HG03575 (cell line): Measurements from ENCODE around the gene ERN2.

Source experiments
- ATAC-seq: cut with Tn5 transposase; IDR thresholded peaks from one replicate; pipeline ENCODE4 v1.9.1; 2021; ENCODE audit not compliant: unreplicated experiment, insufficient number of reproducible peaks, low FRiP score; ENCODE audit errors: extremely low read depth

Gene ERN2

DNA sequence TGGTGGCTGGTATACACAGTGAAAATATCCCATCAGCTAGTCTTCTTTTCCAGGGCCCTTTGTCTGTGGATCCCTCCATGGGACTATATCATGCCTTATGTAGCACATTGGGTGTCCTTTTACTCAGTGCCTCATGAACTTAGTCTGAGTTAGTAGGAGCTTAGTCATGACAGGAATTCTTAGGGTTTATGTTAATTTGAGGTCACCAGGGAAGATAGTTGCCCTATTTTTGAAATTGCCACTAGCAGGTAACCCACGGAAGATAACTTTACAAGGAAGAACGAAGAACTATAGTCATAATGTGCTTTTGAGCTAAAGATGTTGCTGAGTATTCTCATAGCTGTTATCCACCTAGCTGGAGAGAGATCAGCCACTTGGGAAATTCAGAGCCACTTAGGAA lies 49.1 kb downstream of the ERN2 start:
- ATAC-seq: no peak

DNA sequence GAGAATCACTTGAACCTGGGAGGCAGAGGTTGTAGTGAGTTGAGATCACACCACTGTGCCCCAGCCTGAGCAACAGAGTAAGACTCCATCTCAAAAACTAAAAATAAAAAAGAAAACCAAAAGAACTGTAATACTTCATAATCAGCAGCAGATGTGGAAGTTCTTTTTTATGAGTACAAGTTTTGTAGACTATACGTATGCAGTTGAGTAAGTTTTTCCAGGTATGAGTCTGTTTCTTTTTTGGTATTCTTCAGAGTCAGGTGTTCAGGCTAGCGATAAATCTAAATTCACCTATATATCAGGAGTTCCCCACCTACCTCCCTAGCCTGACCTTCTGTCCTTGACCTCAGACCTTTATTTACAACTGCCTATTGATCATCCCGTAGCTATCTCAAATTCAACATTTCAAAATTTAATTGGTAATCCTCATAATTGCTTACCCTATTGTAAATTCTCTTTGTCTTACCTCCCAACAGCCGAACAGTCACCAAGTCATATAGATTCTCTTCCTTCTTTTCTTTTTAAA lies 61.0 kb downstream of the ERN2 start:
- no peak for ATAC-seq

DNA sequence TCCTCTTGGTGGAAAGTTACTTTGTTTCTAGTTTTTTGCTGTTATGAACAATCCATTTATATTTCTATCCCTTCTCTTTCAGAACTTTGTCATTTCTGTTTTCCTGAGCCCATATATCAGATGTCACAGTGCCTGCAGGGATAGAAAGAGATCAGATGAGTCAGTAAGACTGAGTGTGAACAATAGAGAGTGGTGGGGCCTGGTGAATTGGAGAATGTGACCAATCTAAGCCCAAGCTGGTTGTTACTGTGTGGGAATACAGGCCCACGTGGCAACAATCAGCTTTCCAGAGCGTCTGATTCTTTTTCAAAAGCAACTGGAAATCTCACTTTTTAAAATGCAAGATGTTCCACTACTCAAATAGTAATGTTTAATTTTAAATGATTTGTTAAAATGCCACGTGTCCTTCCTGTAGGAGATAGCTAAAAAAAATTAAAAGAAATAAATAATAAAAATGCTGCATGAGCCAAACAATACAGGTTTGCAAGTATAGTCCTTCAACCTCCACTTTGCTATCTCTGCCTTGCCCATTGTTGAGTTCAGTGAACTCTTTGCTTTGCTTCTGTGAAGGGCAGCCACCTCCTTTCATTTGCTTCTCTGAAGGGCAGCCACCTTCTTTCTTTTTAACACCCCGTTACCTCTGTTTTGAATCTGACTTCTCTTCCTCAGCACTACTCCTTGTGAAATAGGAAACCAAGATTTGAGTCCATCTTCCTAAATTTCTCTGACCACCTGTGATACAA lies 62.2 kb downstream of the ERN2 start:
- ATAC-seq: no peak

DNA sequence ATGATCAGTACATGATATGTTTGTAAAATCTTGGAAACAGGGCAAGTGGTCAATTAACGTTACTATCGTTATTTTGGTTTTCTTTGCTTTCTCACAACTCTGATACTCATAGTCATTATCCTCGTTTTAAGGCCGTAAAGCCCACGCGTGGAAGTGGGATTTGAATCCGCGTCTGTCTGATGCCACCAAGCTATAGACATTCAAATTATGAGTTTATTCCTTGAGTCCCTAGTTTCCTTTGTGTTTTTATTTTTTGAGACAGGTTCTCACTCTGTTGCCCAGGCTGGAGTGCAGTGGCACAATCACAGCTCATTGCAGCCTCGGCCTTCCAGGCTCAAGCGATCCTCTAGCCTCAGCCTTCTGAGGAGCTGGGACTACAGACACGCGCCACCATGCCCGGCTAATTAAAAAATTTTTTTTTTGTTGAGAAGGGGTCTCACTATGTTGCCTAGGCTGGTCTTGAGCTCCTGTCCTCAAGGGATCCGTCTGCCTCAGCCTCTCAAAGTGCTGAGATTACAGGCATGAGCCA lies 70.7 kb downstream of the ERN2 start:
- no peak for ATAC-seq

DNA sequence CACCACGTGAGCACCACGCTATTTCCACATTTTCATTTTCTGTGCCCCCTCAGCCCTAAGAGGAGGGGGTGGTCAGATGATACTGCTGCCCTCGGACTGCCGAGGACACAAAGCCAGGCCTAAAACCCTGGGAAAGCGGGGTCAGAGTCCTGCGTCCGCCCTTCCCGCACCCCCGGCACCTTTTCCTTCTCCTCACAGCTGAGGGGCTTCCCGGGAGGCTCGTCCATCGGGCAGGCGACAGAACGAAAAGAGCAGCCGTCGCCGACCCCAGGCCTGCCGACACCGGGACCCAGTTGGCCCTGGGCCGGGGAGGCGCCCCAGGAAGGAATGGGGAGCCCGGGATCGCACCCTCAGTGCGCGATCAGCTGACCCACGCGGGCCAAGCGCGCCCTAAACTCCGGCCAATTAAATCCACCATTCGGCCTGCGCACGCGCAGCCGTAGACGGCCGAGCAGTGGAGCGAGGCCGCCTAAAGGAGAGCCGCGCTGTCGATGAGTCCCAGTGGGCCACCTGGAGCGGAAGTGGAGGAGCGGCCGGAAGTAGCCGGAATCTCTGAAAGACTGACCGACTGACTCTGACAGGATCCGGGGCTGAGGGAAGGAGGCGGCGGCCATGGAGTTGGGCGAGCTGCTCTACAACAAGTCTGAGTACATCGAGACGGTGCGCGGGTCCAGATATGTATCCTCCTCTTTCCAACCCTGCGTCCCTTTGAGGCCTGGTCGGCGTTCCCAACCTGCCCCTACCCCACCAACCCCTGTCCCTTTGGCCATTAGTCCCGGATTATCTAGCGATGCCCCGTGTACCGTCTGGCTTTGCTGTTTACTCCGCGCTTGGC lies 71.9 kb downstream of the ERN2 start, which contains the start of the genes DCTN5 and PALB2:
Gene DCTN5 (plus strand): TSS at position 536 of the 835 bp plus-strand sequence. CDS start 77 bp downstream, at position 613.
Gene PALB2 (minus strand): TSS at position 380 of the 835 bp plus-strand sequence. CDS start 153 bp downstream, at position 227.
- ATAC-seq: peak; percentile 85

DNA sequence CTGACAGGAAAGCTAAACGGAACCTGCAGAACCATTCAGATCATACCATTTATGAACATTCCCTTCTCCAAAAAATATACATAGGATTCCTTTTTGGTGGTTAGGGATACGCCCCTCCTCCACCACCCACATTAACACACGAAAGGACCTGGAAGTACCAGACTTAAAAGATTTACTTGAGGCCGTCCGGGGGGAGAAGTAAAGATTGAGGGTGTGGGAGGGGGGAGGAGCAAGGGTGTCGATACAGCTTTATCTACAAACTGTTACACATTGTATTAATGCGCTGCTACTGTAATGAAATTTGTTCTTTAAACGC lies 72.4 kb downstream of the ERN2 start:
- ATAC-seq: no peak
